Fibroblast of skin of left quadriceps (primary cell): Measurements from ENCODE around the gene NAA80.

Experiments
- DNase-seq, 2 experiments: peaks; one replicate each; pipeline ENCODE4 v3.0.0-alpha.2; 2013; ENCODE audit warnings: low read depth in 2 of 2

Gene NAA80

DNA sequence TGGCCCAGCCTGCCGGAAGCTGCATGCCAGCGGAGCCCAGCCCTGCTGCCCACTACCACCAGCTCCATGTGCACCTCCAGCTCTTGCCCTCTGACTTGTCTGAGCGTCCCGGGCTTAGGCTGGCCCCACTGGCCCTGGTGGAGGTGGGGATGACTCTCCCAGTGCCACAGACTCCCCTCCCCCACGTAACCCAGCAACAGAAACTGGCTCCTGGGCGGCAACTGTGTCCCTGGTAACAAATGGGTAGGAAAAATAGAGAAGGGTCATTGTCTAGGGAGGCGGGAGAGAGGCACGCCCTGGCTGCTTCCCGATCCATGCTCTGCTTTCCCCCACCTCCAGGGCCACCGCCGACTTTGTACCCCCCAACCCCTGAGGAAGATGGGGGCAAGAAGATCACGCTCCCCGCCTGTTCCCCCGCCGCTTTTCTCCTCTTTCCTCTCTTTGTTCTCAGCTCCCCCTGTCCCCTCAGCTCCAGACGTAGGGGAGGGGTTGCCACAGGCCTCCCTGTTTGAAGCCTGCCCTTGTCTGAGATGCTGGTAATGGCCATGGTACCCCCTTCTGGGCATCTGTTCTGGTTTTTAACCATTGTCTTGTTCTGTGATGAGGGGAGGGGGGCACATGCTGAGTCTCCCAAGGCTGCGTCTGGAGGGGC, 41.0 kb downstream of the NAA80 start:
- DNase-seq, result no peak

DNA sequence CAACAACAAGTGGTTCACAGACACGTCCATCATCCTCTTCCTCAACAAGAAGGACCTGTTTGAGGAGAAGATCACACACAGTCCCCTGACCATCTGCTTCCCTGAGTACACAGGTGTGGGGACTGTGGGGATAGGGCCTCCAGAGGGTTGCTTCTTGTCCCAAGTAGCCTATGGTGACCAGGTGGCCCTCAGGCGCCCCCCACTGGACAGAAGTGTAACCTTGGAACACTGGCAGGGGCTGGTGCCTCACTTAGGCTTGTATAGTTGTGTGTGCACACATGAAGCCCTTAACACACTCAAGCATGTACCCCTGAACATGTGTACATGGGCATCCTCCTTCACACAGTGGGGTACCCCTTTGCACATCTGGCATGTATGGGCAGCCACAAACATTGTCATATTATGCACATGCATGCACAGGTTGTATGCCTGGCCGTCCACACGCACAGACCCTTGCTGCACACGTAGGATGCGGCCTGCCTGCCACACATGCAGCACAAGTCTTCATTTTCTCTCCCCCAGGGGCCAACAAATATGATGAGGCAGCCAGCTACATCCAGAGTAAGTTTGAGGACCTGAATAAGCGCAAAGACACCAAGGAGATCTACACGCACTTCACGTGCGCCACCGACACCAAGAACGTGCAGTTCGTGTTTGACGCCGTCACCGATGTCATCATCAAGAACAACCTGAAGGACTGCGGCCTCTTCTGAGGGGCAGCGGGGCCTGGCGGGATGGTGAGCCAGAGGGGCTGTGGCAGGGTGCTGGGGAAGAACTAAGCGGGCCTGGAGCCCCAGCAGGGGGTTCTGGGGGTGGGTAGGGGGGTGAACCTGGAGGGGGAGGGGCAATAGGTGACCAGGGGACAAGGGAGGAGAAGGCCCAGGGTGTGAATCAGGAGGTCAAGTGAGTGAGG, 42.0 kb downstream of the NAA80 start:
- no peak for DNase-seq

DNA sequence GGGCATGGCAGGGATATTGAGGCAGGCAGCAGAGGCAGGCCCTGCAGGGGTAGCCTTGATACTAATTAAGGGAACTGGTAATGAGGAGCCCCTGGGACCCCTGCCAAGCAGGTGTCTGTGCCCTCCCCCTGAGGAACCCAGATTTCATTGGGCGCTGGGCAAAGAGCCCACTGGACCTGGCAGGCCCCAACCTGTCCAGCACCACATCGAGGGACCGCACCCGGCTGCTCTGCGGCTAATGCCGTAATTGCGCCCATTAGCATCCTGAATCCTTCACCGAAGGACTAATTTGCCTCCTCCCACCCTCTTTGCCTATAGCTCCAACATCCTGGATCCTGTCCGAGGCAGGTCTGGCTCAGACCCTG, 44.0 kb downstream of the NAA80 start:
- DNase-seq, result no peak

DNA sequence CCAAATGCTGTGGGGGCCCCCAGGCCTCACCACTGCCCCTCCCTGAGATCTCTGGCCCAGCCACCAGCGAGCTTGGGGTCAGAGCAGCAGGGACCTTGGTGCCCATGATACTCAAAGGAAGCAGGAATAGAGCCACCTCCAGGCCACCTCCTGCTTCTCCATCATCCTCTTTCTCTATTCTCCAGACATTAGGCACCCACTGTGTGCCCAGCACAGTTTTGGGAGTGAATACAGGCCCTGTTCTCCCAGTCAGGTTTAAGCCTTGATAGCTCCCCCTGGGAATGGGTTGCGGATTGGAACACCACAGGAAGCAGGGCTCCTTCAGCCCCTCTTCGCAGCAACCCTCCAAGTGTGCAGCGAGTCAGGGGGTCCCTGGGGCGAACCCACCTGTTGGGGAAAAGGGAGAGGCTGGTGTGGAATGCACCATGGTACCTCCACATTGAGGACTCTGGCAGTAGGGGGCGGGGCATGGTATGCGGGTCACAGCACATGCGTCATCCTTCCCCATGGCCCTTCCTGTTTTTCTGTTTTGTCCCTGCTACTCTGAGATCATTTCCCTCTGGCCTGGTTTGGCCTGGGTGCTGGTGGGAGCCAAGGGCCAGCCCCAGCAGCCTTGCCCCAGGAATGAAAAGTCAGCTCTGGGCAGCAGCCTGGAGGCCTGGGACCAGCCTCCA, 44.5 kb downstream of the NAA80 start:
- DNase-seq, result no peak

DNA sequence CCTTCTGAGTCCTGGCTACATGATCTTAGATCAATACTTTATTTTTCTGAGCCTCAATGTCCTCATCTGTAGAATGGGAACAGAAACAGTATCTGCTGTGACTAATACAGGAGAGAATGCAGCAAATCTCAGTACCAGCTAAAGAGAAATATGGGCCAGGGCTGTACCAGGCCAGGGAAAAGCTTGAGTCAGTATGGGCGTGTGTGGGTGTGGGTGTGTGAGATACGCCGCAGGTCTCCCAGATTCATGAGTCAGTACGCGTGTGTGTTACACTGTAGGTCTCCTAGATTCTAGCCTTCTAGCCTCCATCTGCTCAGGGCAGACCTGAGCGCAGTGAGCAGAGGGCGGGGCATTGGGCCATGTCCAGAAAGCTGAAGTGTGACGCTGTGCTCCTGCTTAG, 48.0 kb downstream of the NAA80 start:
- no peak for DNase-seq

DNA sequence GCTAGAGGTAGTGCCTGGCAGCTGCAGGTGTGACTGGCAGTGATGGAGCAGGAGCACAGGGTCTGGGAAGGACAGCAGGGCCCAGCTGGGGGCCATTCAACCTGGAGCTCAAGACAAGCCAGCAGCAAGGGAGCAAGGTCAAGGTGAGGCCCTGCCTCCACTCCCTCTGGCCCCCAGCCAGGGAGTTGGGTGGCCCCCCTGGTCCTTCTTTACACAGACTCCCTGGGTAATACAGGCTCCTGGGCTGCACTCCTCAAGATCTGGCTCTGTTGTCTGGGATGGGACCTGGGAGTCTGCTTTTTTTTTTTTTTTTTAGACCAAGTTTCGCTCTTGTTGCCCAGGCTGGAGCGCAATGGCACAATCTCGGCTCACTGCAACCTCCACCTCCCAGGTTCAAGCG, 48.7 kb downstream of the NAA80 start:
- no peak for DNase-seq

DNA sequence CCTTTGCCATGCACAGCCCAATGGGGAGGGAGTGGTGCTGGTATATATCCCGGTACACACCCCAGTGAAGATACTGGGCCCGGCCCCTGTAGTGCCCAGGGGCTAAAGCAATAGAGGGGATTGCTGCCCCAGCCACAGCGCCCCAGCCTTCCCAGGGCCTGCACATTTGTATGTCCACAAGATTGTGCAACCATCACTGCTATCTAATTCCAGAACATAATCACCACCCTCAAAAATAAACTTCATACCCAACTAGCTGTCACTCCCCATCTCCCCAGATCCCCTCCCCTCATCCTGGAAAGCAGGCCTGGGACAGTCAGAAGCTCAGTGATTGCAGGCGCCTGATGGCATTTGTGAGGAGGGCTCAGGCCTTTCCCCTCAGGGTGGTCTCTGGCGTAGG, 49.7 kb downstream of the NAA80 start:
- no peak for DNase-seq

DNA sequence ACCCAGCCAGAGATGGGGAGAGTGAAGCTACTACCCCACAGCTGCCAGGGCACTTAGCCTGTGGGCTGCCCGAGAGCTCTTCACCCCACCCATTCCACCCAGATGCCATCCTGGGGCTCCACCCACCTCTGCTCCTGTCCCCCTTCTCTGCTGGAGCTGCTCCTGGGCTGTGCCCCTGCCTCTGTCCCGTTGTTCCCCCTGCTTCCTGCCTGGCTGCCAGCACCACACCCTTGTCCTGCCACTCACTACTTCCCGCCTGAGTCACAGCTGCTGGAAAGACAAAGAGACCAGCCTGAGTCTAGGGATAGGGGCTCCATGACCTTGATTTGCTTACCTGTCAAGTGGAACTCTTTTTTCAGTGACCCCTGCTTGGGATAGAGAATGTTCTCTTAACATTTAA, 50.8 kb downstream of the NAA80 start:
- no peak for DNase-seq

DNA sequence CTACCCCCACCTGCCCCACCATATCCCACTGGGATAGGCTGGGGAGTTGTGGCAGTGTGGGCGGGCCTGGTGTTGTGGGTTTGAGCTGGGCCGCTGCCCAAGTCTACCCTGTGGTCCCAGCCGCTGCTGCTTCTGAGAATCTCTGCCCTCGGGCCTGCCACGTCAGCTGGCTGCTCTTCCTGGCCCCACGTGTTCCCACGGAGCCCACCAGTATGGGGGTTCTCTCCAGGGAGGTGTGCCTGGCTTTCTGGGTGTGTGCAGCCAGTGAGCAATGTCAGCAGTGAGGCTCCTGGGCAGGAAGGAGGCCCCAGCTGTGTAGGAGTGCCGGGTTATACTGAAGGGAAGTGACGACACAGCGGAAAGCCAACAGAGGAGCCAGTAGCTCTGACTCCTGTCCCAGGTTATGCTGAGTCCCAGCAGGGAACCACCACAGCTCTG, 52.7 kb downstream of the NAA80 start:
- DNase-seq, result peak; percentile 68 to 76
